ENCODE results near the gene BEGAIN. TPM values are rescaled to one million over a fixed set of nuclear protein-coding genes. Genes with fewer than 3 reads are reported as not detected.

Gene BEGAIN
- total RNA-seq, 1 experiment from 2014 or later = 18.6 TPM

- DNase-seq (ENCODE audit: low read depth) = no peak
Measured at GRCh38 chr14:100567877-100568163, 19.4 kb downstream of the BEGAIN start.

DNA sequence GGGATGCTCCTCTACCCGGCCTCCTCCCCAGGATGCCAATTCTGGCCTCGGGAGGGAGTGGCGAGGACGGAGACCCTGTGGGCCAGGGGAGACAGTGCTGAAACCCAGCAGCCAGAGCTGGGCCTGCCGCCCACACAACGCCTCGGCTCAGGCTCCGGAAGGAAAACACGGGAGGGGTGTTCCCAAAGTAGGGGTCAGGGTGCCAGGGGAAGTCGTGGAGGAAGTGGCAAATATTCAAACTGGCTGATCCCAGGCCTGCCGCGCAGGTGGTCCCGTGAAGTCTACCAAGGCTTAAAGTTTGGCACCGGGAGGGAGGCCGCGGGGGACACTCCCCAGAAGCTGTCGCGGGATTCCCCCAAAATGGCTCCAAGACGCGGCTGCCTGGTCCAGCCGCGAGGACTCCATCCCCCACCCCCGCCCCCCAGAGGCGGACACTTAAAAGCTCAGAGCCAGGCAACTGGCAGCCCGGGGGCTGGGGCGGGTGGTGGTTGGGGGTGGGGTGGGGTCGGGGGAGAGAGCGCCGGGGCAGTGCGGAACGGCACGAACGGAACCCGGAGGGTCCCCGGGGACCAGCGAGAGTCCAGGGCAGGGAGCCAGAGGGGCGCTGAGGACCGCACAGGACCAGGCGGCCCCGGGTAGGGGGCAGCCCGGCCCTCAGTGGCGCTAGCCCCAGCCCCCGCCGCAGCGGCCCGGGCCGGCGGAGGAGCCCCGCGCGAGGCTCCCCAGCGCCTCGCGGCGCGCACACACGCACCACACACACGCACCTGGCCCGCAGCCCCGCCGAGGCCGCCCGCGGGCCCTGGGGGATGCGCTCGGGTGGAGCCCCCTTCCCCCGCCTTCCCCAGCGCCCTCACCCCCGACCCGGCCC lies 20.0 kb downstream of the BEGAIN start:
- DNase-seq (ENCODE audit: low read depth) = peak; percentile 62

- no peak for DNase-seq (ENCODE audit: low read depth)
Measured at GRCh38 chr14:100566586-100566985, 20.6 kb downstream of the BEGAIN start.

- no peak for DNase-seq (ENCODE audit: low read depth)
Measured at GRCh38 chr14:100566119-100566518, 21.1 kb downstream of the BEGAIN start.

GRCh38 chr14:100565650-100566049 lies 21.6 kb downstream of the BEGAIN start:
- no peak for DNase-seq (ENCODE audit: low read depth)

- DNase-seq (ENCODE audit: low read depth) = no peak
Measured at GRCh38 chr14:100564512-100564911, 22.7 kb downstream of the BEGAIN start.

DNA sequence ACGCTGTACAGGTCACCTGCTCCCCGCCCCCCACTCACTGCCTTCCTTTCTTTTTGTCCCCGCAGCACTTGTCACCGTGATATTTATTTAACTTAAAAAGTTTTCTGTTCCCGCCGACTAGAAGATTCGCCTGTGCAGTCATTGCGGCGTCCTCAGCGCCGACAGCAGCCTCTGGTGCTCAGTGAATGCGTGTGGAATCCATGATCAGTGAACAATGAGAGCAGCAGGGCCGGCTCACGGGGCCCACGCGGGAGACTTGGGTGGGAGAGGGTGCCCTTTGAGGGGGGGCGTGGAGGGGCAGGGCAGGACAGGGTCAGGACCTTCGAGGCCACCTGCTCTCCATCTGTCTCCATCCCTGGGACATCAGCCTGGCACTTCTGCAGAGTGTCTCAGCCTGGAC lies 24.5 kb downstream of the BEGAIN start:
- DNase-seq (ENCODE audit: low read depth) = no peak

DNA sequence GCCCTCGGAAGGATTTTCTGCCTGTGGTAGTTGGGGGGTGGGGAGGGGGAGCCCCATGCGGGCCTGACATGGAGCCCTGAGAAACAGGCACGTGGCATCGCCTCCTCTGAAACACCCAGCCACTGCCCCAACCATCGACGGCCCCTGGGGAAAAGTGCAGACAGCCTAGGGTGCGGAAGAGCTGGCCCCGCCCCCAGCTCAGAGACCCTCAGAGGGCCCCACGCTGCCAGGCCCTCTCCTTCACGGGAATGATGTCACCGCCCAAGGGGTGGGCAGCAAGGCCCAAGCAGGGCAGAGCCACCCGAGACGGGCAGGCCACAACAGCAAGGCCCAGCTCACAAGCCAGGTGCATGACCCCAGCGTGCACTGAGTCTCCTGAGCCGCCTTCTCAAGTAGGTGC lies 26.2 kb downstream of the BEGAIN start:
- no peak for DNase-seq (ENCODE audit: low read depth)

GRCh38 chr14:100560471-100560870 lies 26.7 kb downstream of the BEGAIN start:
- DNase-seq (ENCODE audit: low read depth) = no peak

DNA sequence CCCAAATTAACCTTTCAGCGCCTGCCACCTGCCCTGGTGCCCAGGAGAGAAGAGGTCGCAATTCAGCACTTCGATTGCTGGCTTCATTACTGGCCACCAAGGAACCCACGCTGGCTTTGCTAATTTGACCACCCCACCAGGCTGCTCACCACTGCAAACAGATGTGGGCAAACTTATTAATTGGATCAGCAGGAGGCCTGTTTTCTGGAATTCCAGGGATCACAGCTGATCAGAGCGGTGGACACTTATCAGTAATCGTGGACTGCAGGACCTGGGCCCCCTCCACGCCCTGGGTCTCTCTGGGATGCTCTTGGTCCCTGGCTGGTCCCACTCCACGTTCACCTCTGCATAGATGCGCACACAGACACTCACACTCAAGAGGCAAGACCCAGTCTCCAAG lies 27.8 kb downstream of the BEGAIN start:
- no peak for DNase-seq (ENCODE audit: low read depth)

DNA sequence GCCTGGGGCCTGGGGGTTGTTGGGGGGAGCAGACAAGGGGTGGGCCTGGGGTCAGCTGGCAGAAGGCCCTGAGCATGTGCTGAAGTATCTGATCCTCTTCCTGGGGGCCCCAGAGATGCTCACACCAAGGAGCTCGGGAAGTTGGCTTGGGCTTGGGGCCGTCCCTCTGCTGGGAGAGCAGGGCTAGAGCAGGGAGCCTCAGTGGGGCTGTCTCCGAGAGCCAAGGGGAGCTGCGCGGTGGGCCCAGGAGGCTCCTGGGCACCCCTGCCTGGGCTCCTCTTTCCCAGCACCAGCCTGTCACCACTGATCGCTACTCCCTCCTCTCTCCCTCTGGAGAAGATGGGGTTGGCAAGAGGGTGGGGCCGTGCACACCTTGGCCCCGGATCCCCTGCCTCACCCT lies 28.3 kb downstream of the BEGAIN start:
- no peak for DNase-seq (ENCODE audit: low read depth)

DNA sequence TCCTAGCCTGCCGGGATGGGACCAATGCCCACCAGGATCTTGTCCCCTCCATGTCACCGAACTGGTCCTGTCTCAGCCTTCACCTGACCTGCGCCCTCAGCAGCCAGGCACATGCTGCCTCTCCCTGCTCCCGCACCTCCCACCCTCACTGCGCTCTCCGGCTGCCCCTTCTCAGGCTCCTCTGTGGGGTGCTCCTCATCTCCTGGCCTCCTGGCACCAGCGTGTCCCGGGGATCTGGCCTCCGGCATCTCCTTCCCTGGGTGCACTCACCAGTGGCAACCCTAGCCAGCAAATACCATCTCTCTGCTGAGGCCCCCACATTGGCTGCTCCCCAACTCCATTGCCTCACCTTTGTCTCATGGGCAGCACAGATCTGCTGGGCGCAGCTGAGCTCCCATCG lies 29.0 kb downstream of the BEGAIN start:
- DNase-seq (ENCODE audit: low read depth) = no peak

DNA sequence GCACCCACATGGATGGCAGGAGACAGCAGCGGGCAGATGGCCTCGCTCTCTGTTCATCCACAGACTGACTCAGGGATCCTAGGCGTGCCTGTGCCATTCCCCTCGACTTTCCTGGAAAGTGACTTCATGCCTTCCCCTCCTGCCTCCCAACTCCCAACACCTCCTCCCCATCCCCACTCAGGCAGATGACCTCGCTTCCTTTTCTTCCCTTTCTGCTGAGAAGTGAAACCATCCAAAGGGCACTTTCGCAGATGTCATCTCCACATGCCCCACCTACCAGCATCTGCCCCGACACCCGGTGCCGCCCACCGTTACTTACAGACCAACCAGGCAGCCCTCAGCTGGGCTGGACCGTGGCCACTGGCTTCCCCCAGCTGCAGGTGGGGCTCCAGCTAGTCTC lies 29.6 kb downstream of the BEGAIN start:
- DNase-seq (ENCODE audit: low read depth) = peak; percentile 80

- no peak for DNase-seq (ENCODE audit: low read depth)
Measured at GRCh38 chr14:100556936-100557505, 30.2 kb downstream of the BEGAIN start.

DNA sequence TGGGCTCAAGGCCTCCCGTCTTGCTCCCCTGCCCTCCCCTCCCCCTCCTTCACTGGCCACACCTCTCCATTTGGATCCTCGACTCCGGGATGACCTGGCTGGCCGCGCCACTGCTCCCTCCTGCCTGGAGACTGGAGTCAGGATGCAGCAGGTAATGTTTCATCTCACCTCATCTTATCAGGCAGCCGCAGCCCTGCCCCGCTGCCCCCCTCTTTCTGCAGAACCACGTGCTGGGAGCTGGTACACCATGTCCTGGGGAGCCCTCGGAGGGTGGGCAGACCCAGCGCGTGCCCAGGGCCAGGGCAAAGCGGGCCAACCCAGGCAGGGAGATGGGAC lies 31.1 kb downstream of the BEGAIN start:
- no peak for DNase-seq (ENCODE audit: low read depth)

DNA sequence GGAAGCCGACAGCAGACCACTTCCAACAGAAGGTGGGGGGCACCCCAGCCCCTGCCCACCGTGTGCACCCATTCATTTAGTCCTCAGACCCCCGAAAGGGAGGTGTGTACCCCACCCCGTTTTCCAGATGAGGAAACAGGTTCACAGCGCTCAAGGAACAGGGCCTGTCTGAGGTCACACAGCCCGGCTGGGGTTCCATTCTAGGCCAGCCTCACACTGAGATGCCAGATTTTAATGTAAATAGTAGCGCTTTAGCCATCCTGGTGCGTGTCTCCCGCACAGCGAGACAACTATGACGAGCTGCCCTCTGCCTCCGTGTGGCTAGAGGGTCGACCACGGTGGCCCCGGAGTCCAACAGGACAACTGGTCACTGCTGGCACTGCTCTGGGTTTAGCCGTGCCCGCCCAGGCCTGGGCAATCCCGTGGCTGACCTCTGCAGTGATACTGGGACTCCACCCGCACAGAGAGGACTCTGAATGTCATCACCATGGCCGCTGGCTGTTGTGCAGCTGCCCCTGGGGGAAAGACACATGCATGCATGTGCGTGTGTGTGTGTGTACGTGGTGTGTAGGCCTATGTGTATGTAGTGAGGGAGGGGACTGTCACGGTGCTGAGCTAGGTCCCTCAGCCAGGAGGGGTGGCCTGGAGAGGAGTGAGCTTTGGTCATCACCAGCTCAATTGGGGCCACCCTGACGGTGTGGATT lies 31.6 kb downstream of the BEGAIN start:
- DNase-seq (ENCODE audit: low read depth) = no peak

DNA sequence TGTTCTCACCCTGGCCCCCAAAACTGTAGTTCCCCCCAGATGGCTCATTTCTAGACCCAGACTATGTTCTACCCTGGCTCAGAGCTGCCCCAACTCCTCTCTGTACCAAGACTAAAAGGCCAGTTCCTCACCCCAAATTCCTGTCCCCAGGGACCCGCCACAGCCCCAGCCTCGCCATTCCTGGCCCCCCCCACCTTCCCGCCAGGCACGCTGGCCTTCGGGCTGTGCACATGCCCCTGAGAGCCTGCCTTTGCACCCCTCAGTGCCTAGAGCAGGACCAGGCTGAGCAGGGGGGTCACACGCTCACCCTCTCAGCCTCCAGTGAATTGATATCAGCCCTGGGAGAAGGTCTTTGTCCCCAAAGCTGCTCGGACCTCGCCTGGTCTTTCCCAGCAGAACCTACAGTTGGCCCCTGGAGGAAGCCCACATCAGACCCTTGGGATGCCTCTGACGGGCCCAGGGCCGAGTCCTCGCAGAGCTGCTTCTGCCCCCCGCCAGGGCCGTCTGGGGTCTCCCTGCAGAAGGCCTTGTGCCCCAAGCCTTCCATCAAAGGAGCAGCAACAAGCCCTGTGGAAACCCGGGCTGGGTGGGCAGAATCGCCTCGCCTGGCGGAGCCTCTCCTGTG lies 32.4 kb downstream of the BEGAIN start:
- no peak for DNase-seq (ENCODE audit: low read depth)

DNA sequence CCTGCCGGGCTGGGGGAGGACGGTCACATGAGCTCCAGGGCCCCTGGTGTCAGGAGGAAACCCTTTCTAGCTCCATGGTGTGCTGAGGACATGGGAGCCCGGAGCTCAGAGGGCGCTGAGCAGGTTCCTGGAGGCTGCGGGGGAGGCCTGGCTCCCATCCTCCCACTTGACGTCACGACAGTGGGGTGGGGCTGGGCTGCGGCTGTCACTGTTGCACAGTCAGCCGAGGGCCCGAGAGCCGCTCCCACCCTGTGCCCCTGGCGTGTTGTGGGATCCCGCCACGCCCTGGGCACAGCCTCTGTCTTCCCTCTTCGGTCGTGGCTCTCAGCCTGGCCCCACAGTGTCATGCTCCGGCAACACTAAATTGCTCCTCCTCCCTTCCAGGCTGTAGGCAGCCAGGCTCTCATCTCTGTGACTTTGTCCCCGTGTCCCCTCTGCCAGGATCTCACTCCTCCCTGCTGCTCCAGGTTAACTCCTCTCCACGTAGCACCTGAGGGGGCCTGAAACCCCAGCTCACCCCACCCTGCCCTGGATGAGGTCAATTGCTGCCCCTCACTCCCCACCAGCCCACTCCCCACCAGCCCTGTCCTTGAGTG lies 33.0 kb downstream of the BEGAIN start:
- DNase-seq (ENCODE audit: low read depth) = peak; percentile 32

DNA sequence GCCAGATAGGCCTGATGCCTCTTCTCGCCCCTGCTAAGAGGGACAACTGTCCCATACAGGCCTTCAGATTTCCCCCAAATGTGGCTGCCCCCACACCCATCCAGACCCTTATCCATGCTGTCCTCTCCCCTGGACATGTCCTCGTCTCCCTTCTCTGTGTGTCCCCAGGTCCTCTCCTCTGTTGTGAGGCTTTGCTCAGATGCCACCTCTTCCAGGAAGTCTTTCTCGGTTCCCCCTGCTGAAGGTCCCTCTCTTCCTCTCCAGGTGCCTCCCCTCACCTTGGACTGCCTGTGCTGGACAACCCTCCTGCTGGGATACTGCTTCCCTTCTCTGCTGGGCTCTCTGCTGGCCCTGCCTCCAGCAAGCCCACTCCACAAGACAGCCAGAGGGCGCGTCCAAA lies 33.7 kb downstream of the BEGAIN start:
- DNase-seq (ENCODE audit: low read depth) = no peak

DNA sequence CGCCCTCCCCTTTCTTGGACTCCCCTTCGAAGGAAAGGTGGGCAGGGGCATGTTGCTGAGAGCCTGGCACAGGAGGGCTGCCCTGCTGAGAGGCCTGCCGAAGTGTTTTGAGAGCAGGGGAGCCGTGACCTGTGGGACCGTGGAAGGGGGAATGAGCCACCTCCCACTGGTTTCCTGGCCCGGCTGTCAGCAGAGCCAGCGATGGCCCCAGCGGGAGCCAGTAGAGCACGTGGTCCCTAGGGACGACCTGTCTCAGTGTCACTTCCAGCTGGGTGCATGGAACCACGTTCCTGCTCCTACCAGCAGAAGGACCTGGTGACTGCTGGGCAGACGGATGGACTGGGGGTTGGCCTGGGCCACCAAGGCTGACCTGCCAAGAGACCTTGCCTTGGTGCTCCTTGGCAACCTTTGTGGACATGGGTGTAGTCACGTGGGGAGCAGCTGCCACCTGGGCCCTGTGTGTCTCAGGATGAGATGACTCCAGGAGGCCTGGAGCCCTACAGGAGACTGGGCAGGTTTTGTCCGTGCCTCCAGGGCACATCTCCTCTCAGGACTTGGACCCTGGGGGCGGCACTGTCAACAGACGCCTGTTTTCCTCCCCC lies 34.6 kb downstream of the BEGAIN start:
- no peak for DNase-seq (ENCODE audit: low read depth)

GRCh38 chr14:100551056-100551455 lies 36.2 kb downstream of the BEGAIN start:
- no peak for DNase-seq (ENCODE audit: low read depth)
